Measurements from ENCODE around the gene ZNF175. TPM values are rescaled to one million over a fixed set of nuclear protein-coding genes. Genes with fewer than 3 reads are reported as not detected.

ZNF175 gene
- total and polyA plus RNA-seq, 4 experiments from 2014 or later, result 0.65 to 17.4 (median 9.9) TPM

GRCh38 chr19:51531349-51532315, 39.5 kb upstream of the ZNF175 start, which contains the start of gene SIGLEC6:
Gene SIGLEC6, minus strand, starts transcription at chr19:51531670. Its CDS starts 22 bp downstream, at chr19:51531648.
- peaks cover 0 to 24% (median 3%) of the 10 kb centered on the region in 8 donors for H3K9me3 Mint-ChIP-seq
- ChIA-PET POLR2A (ENCODE audit: partially characterized antibody) (no interaction called here), CTCF (ENCODE audit: partially characterized antibody) (no interaction called here)
- no peak within 1 kb of the TSS for H3K27ac Mint-ChIP-seq
- intact Hi-C loops (cut with micrococcal nuclease), result no loop called here
- H3K4me1 Mint-ChIP-seq, result no peaks in the 10 kb centered on the region
- H3K4me3 Mint-ChIP-seq, result no peak within 1 kb of the TSS
- no peaks in the 10 kb centered on the region for H3K36me3 ChIP-seq (ENCODE audit: insufficient read depth, low read length)
- no peak within 1 kb of the TSS for H3K27ac ChIP-seq (ENCODE audit: low read depth, low read length)
- no peak for DNase-seq
- peaks cover 3% of the 10 kb centered on the region for H3K27me3 ChIP-seq (ENCODE audit: insufficient read depth, low read length)
- H3K27me3 Mint-ChIP-seq, result peaks cover 24 to 49% of the 10 kb centered on the region in 2 donors
- no peaks in the 10 kb centered on the region for H3K4me1 ChIP-seq (ENCODE audit: insufficient read depth, low read length)
- H3K36me3 Mint-ChIP-seq, result no peaks in the 10 kb centered on the region
- no peaks in the 10 kb centered on the region for H3K9me3 ChIP-seq (ENCODE audit: control insufficient read depth in 1 of 2, low read length in 2 of 2)
- no peak within 1 kb of the TSS for H3K4me3 ChIP-seq (ENCODE audit: low read length in 2 of 2)

GRCh38 chr19:51535535-51535934, 35.5 kb upstream of the ZNF175 start:
- no peaks in the 10 kb centered on the region for H3K9me3 ChIP-seq (ENCODE audit: control insufficient read depth in 1 of 2, low read length in 2 of 2)
- DNase-seq, result no peak
- Mint-ChIP-seq H3K4me3 (no peak overlapping the region), H3K9me3 (peaks cover 0 to 32% (median 5%) of the 10 kb centered on the region in 8 donors), H3K27ac (no peak overlapping the region), H3K4me1 (no peaks in the 10 kb centered on the region), H3K36me3 (no peaks in the 10 kb centered on the region), H3K27me3 (peaks cover 29 to 33% of the 10 kb centered on the region in 2 donors)
- ChIA-PET CTCF (ENCODE audit: partially characterized antibody) (no interaction called here), POLR2A (ENCODE audit: partially characterized antibody) (no interaction called here)
- H3K27me3 ChIP-seq (ENCODE audit: insufficient read depth, low read length), result no peaks in the 10 kb centered on the region
- intact Hi-C loops (cut with micrococcal nuclease), result no loop called here
- H3K36me3 ChIP-seq (ENCODE audit: insufficient read depth, low read length), result no peaks in the 10 kb centered on the region
- no peak overlapping the region for H3K4me3 ChIP-seq (ENCODE audit: low read length in 2 of 2)
- no peaks in the 10 kb centered on the region for H3K4me1 ChIP-seq (ENCODE audit: insufficient read depth, low read length)
- no peak overlapping the region for H3K27ac ChIP-seq (ENCODE audit: low read depth, low read length)

GRCh38 chr19:51539821-51540366, 31.2 kb upstream of the ZNF175 start:
- H3K4me3 Mint-ChIP-seq, result no peak overlapping the region
- H3K4me1 Mint-ChIP-seq, result no peaks in the 10 kb centered on the region
- CTCF ChIA-PET (ENCODE audit: partially characterized antibody), result interaction anchor here (0.7 kb wide), 1 partner anchor 68 kb away, joined by 3 read pairs; no protein-coding TSS in a partner anchor
- H3K4me1 ChIP-seq (ENCODE audit: insufficient read depth, low read length), result no peaks in the 10 kb centered on the region
- peaks cover 0 to 24% (median 5%) of the 10 kb centered on the region in 8 donors for H3K9me3 Mint-ChIP-seq
- no peak for DNase-seq
- H3K36me3 Mint-ChIP-seq, result no peaks in the 10 kb centered on the region
- no peak overlapping the region for H3K27ac Mint-ChIP-seq
- no peaks in the 10 kb centered on the region for H3K9me3 ChIP-seq (ENCODE audit: control insufficient read depth in 1 of 2, low read length in 2 of 2)
- POLR2A ChIA-PET (ENCODE audit: partially characterized antibody), result no interaction called here
- H3K27me3 Mint-ChIP-seq, result peaks cover 28 to 37% of the 10 kb centered on the region in 2 donors
- no peak overlapping the region for H3K27ac ChIP-seq (ENCODE audit: low read depth, low read length)
- intact Hi-C loops (cut with micrococcal nuclease), result no loop called here
- no peaks in the 10 kb centered on the region for H3K36me3 ChIP-seq (ENCODE audit: insufficient read depth, low read length)
- H3K27me3 ChIP-seq (ENCODE audit: insufficient read depth, low read length), result no peaks in the 10 kb centered on the region
- H3K4me3 ChIP-seq (ENCODE audit: low read length in 2 of 2), result no peak overlapping the region

GRCh38 chr19:51541458-51542357, 29.4 kb upstream of the ZNF175 start:
- H3K27ac Mint-ChIP-seq, result no peak overlapping the region
- POLR2A ChIA-PET (ENCODE audit: partially characterized antibody), result no interaction called here

GRCh38 chr19:51542699-51543098, 28.4 kb upstream of the ZNF175 start:
- Histone ChIP-seq H3K27me3 (ENCODE audit: insufficient read depth, low read length) (no peaks in the 10 kb centered on the region), H3K27ac (ENCODE audit: low read depth, low read length) (no peak overlapping the region), H3K9me3 (ENCODE audit: control insufficient read depth in 1 of 2, low read length in 2 of 2) (no peaks in the 10 kb centered on the region), H3K4me1 (ENCODE audit: insufficient read depth, low read length) (no peaks in the 10 kb centered on the region), H3K36me3 (ENCODE audit: insufficient read depth, low read length) (no peaks in the 10 kb centered on the region), H3K4me3 (ENCODE audit: low read length in 2 of 2) (no peak overlapping the region)
- Mint-ChIP-seq H3K36me3 (no peaks in the 10 kb centered on the region), H3K4me1 (no peaks in the 10 kb centered on the region), H3K27ac (no peak overlapping the region), H3K4me3 (no peak overlapping the region), H3K27me3 (peaks cover 32 to 38% of the 10 kb centered on the region in 2 donors), H3K9me3 (peaks cover 0 to 6% (median 2%) of the 10 kb centered on the region in 8 donors)
- intact Hi-C loops (cut with micrococcal nuclease), result no loop called here
- POLR2A ChIA-PET (ENCODE audit: partially characterized antibody), result no interaction called here
- DNase-seq, result no peak
- CTCF ChIA-PET (ENCODE audit: partially characterized antibody), result no interaction called here

More at GRCh38 chr19:51541458-51542357, 29.4 kb upstream of the ZNF175 start:
- no peaks in the 10 kb centered on the region for H3K4me1 Mint-ChIP-seq
- H3K4me3 ChIP-seq (ENCODE audit: low read length in 2 of 2), result no peak overlapping the region
- CTCF ChIA-PET (ENCODE audit: partially characterized antibody), result no interaction called here
- H3K27me3 ChIP-seq (ENCODE audit: insufficient read depth, low read length), result no peaks in the 10 kb centered on the region
- H3K27ac ChIP-seq (ENCODE audit: low read depth, low read length), result no peak overlapping the region
- H3K36me3 Mint-ChIP-seq, result no peaks in the 10 kb centered on the region
- peaks cover 0 to 6% (median 2%) of the 10 kb centered on the region in 8 donors for H3K9me3 Mint-ChIP-seq
- H3K4me3 Mint-ChIP-seq, result peak overlapping the region in 1 of 8 donors; percentile 35
- no peaks in the 10 kb centered on the region for H3K36me3 ChIP-seq (ENCODE audit: insufficient read depth, low read length)
- no peak for DNase-seq
- no peaks in the 10 kb centered on the region for H3K9me3 ChIP-seq (ENCODE audit: control insufficient read depth in 1 of 2, low read length in 2 of 2)
- intact Hi-C loops (cut with micrococcal nuclease), result no loop called here
- H3K27me3 Mint-ChIP-seq, result peaks cover 27 to 41% of the 10 kb centered on the region in 2 donors
- H3K4me1 ChIP-seq (ENCODE audit: insufficient read depth, low read length), result no peaks in the 10 kb centered on the region

GRCh38 chr19:51544038-51544437, 27.0 kb upstream of the ZNF175 start:
- ChIA-PET CTCF (ENCODE audit: partially characterized antibody) (no interaction called here), POLR2A (ENCODE audit: partially characterized antibody) (no interaction called here)
- H3K27me3 ChIP-seq (ENCODE audit: insufficient read depth, low read length), result no peaks in the 10 kb centered on the region
- intact Hi-C loops (cut with micrococcal nuclease), result no loop called here
- no peak overlapping the region for H3K4me3 ChIP-seq (ENCODE audit: low read length in 2 of 2)
- Mint-ChIP-seq H3K9me3 (peaks cover 0 to 4% (median 0%) of the 10 kb centered on the region in 8 donors), H3K4me3 (no peak overlapping the region), H3K36me3 (no peaks in the 10 kb centered on the region), H3K27me3 (peaks cover 29 to 45% of the 10 kb centered on the region in 2 donors), H3K27ac (no peak overlapping the region), H3K4me1 (peaks cover 0 to under 1% (median 0%) of the 10 kb centered on the region in 4 donors)
- no peak overlapping the region for H3K27ac ChIP-seq (ENCODE audit: low read depth, low read length)
- H3K36me3 ChIP-seq (ENCODE audit: insufficient read depth, low read length), result no peaks in the 10 kb centered on the region
- DNase-seq, result no peak
- H3K9me3 ChIP-seq (ENCODE audit: control insufficient read depth in 1 of 2, low read length in 2 of 2), result no peaks in the 10 kb centered on the region
- H3K4me1 ChIP-seq (ENCODE audit: insufficient read depth, low read length), result no peaks in the 10 kb centered on the region

All from CD4-positive, alpha-beta memory T cell (primary cell).